WTC11 (cell line): ENCODE data around the gene PKNOX1. TPM values are rescaled to one million over a fixed set of nuclear protein-coding genes. Genes with fewer than 3 reads are reported as not detected.

ENCODE experiments used
- ATAC-seq: fragments of 200-7000 bp; cut with Tn5 transposase; 2 replicates; pipeline ENCODE4 v1.10.0; 2021; ENCODE audit warnings: mild to moderate bottlenecking, moderate library complexity
- Bru-seq: library from RNA; stranded (reverse); fragments of 400-500 nt; gene quantifications from one replicate; lab custom pipeline; 2021; lab: Mats Ljungman, UMichigan
- CTCF ChIA-PET: fragments of 300-600 bp; sonication (Branson Sonifier 250); formaldehyde crosslinking; loops from one replicate; lab custom pipeline; 2021; ENCODE audit warnings: antibody characterized with exemption; lab: Charles Lee
- POLR2A ChIA-PET: fragments of 350-600 bp; sonication (Branson Sonifier 250); formaldehyde crosslinking; loops from one replicate; lab custom pipeline; 2021; ENCODE audit warnings: antibody characterized with exemption; lab: Charles Lee
- DNase-seq: peaks from one replicate; pipeline ENCODE4 v3.0.0; 2021; ENCODE audit warnings: low spot score
- H3K27ac Mint-ChIP-seq: 2 replicates; pipeline ENCODE4 v1.8.0; 2021; ENCODE audit warnings: mixed read lengths
- H3K27me3 Mint-ChIP-seq: 2 replicates; pipeline ENCODE4 v1.8.0; 2021; ENCODE audit warnings: low read depth, mild to moderate bottlenecking, moderate library complexity, mixed read lengths
- H3K36me3 Mint-ChIP-seq: 2 replicates; pipeline ENCODE4 v1.8.0; 2021; ENCODE audit warnings: mixed read lengths
- H3K4me1 Mint-ChIP-seq: 2 replicates; pipeline ENCODE4 v1.8.0; 2022; ENCODE audit warnings: mixed read lengths
- H3K4me3 Mint-ChIP-seq: 2 replicates; pipeline ENCODE4 v1.8.0; 2021; ENCODE audit warnings: mild to moderate bottlenecking, moderate library complexity, mixed read lengths
- H3K9me3 Mint-ChIP-seq: 2 replicates; pipeline ENCODE4 v1.8.0; 2021; ENCODE audit warnings: mixed read lengths
- CDX4 ChIP-seq: fragments of 250-450 bp; sonication (Bioruptor Pico); IDR thresholded peaks from 2 replicates; pipeline ENCODE4 v1.9.0; 2021; ENCODE audit warnings: moderate library complexity, mild to moderate bottlenecking, inconsistent platforms, borderline replicate concordance
- ELF4 ChIP-seq: sonication (generic); formaldehyde crosslinking; IDR thresholded peaks from 2 replicates; pipeline ENCODE4 v1.8.1; 2022; ENCODE audit warnings: low read depth, mild to moderate bottlenecking, moderate library complexity, missing genetic modification reagents
- ERG ChIP-seq: fragments of 250-450 bp; sonication (Bioruptor Pico); IDR thresholded peaks from 2 replicates; pipeline ENCODE4 v1.8.0; 2021; ENCODE audit warnings: mild to moderate bottlenecking
- ESRRA ChIP-seq: sonication (generic); formaldehyde crosslinking; IDR thresholded peaks from 2 replicates; pipeline ENCODE4 v1.8.1; 2022; ENCODE audit warnings: mild to moderate bottlenecking, missing genetic modification reagents, borderline replicate concordance
- FOXJ3 ChIP-seq: sonication (generic); formaldehyde crosslinking; IDR thresholded peaks from 2 replicates; pipeline ENCODE4 v1.9.0; 2021; ENCODE audit warnings: missing genetic modification reagents, mild to moderate bottlenecking, borderline replicate concordance
- FOXP1 ChIP-seq: sonication (generic); formaldehyde crosslinking; IDR thresholded peaks from 2 replicates; pipeline ENCODE4 v1.8.0; 2022; ENCODE audit warnings: missing genetic modification reagents, mild to moderate bottlenecking, moderate library complexity, borderline replicate concordance
- NFATC4 ChIP-seq: fragments of 250-450 bp; sonication (Bioruptor Pico); IDR thresholded peaks from 2 replicates; pipeline ENCODE4 v1.9.0; 2021; ENCODE audit warnings: mild to moderate bottlenecking
- NFE2L1 ChIP-seq: sonication (generic); formaldehyde crosslinking; IDR thresholded peaks from 2 replicates; pipeline ENCODE4 v1.8.1; 2023; ENCODE audit warnings: missing genetic modification reagents
- PREB ChIP-seq: sonication (generic); formaldehyde crosslinking; IDR thresholded peaks from 2 replicates; pipeline ENCODE4 v1.8.1; 2022; ENCODE audit warnings: mild to moderate bottlenecking, missing genetic modification reagents, moderate library complexity, borderline replicate concordance
- SP1 ChIP-seq: sonication (generic); formaldehyde crosslinking; conservative IDR thresholded peaks from 2 replicates; pipeline ENCODE4 v1.8.1; 2022; ENCODE audit warnings: missing genetic modification reagents
- STAT6 ChIP-seq: sonication (generic); formaldehyde crosslinking; conservative IDR thresholded peaks from 2 replicates; pipeline ENCODE4 v1.8.1; 2023; ENCODE audit warnings: mild to moderate bottlenecking, low read depth, missing genetic modification reagents, moderate library complexity
- TEAD1 ChIP-seq: sonication (generic); formaldehyde crosslinking; IDR thresholded peaks from 2 replicates; pipeline ENCODE4 v1.8.0; 2022; ENCODE audit warnings: mild to moderate bottlenecking, missing genetic modification reagents
- ZBTB43 ChIP-seq: sonication (generic); formaldehyde crosslinking; IDR thresholded peaks from 2 replicates; pipeline ENCODE4 v1.8.1; 2023; ENCODE audit warnings: mild to moderate bottlenecking, missing genetic modification reagents
- ZNF219 ChIP-seq: sonication (generic); formaldehyde crosslinking; IDR thresholded peaks from 2 replicates; pipeline ENCODE4 v1.8.0; 2023; ENCODE audit warnings: missing genetic modification reagents, mild to moderate bottlenecking, borderline replicate concordance
- ZNF263 ChIP-seq: sonication (generic); formaldehyde crosslinking; IDR thresholded peaks from 2 replicates; pipeline ENCODE4 v1.8.1; 2022; ENCODE audit warnings: low read depth, mild to moderate bottlenecking, moderate library complexity, missing genetic modification reagents
- ZNF416 ChIP-seq: fragments of 250-450 bp; sonication (Bioruptor Pico); IDR thresholded peaks from 2 replicates; pipeline ENCODE4 v1.9.0; 2021; ENCODE audit warnings: mild to moderate bottlenecking, inconsistent platforms
- ZNF423 ChIP-seq: fragments of 250-450 bp; sonication (Bioruptor Pico); IDR thresholded peaks from 2 replicates; pipeline ENCODE4 v2.1.2; 2022; ENCODE audit warnings: mild to moderate bottlenecking, moderate library complexity
- ZNF425 ChIP-seq: fragments of 250-450 bp; sonication (Bioruptor Pico); conservative IDR thresholded peaks from 2 replicates; pipeline ENCODE4 v1.9.0; 2021; ENCODE audit warnings: mild to moderate bottlenecking
- ZNF512 ChIP-seq: sonication (generic); formaldehyde crosslinking; IDR thresholded peaks from 2 replicates; pipeline ENCODE4 v1.8.1; 2022; ENCODE audit warnings: missing genetic modification reagents, borderline replicate concordance
- long read RNA-seq, 3 experiments: library from RNA in 1 of 3; library from capped mRNA in 1 of 3; library from polyadenylated mRNA in 1 of 3; unstranded in 2 of 3; stranded (forward) in 1 of 3; transcript quantifications; one replicate each; pipeline ENCODE4 v2.0.0, GENCODE V29; 2021
- total RNA-seq: library from RNA; stranded (reverse); gene quantifications from 3 replicates; pipeline ENCODE4 v1.2.3, GENCODE V29; 2021

PKNOX1 gene
- total RNA-seq (21.2 to 25.2 TPM (median 23.0 TPM) in 3 replicates), Bru-seq, nascent RNA (percentile 86 among the genes with signal in this experiment)
- long read RNA-seq, experiment 1, full-length matches to known transcripts = 77 of 120 reads
- long read RNA-seq, experiment 1, partial matches to known transcripts = 11 of 120 reads
- long read RNA-seq, experiment 1, other reads (novel, unspliced or antisense) = 32 of 120 reads
- long read RNA-seq, experiment 2, full-length matches to known transcripts = 1 of 17 reads
- long read RNA-seq, experiment 2, partial matches to known transcripts = 14 of 17 reads
- long read RNA-seq, experiment 2, other reads (novel, unspliced or antisense) = 2 of 17 reads
- long read RNA-seq, experiment 3, full-length matches to known transcripts = 42 of 62 reads
- long read RNA-seq, experiment 3, partial matches to known transcripts = 11 of 62 reads
- long read RNA-seq, experiment 3, other reads (novel, unspliced or antisense) = 9 of 62 reads

- DNase-seq (peak; percentile 100), ATAC-seq (peak; percentile 90)
- H3K9me3 Mint-ChIP-seq = peaks cover 10% of the 10 kb centered on the region
- H3K27me3 Mint-ChIP-seq = no peaks in the 10 kb centered on the region
- peaks cover 28% of the 10 kb centered on the region for H3K36me3 Mint-ChIP-seq
- H3K4me1 Mint-ChIP-seq = peaks cover 60% of the 10 kb centered on the region
- H3K4me3 Mint-ChIP-seq = peak within 1 kb of the TSS; percentile 84
- H3K27ac Mint-ChIP-seq = peak within 1 kb of the TSS; percentile 84
- POLR2A ChIA-PET = interaction anchor here (0.6 to 1.6 kb wide), 8 partner anchors 11 to 510 kb away, joined by 3 to 9 read pairs (median 4); partner anchors contain the start of gene NDUFV3
- CTCF ChIA-PET = interaction anchor here (0.6 to 1.0 kb wide), 3 partner anchors 47 to 51 kb away, joined by 3 to 5 read pairs (median 4); partner anchors contain the start of gene ERVH48-1
- TF ChIP-seq SP1 = peak; percentile 67; the same call in 1 of the 2 replicates
- TF ChIP-seq CDX4 (CRISPR knock-in tag) = no peak
- no peak for TF ChIP-seq ERG (CRISPR knock-in tag)
- TF ChIP-seq FOXP1 = no peak
- no peak for TF ChIP-seq ZNF219 (CRISPR knock-in tag)
- TF ChIP-seq ELF4 (CRISPR knock-in tag) = no peak
- TF ChIP-seq FOXJ3 = no peak
- TF ChIP-seq ZNF416 = no peak
- no peak for TF ChIP-seq STAT6 (CRISPR knock-in tag)
- TF ChIP-seq ZNF512 = no peak
- TF ChIP-seq ZNF425 (CRISPR knock-in tag) = no peak
- no peak; the same call in 1 of the 2 replicates for TF ChIP-seq ZNF423 (CRISPR knock-in tag)
- no peak for TF ChIP-seq PREB (CRISPR knock-in tag)
- TF ChIP-seq ESRRA (CRISPR knock-in tag) = no peak
- no peak for TF ChIP-seq ZNF263 (CRISPR knock-in tag)
- no peak for TF ChIP-seq ZBTB43 (CRISPR knock-in tag)
- no peak for TF ChIP-seq NFATC4 (CRISPR knock-in tag)
- no peak for TF ChIP-seq TEAD1 (CRISPR knock-in tag)
- no peak for TF ChIP-seq NFE2L1 (CRISPR knock-in tag)
Observed at GRCh38 chr21:42973991-42974831, at the start of gene PKNOX1. PKNOX1 (plus strand) TSS chr21:42974562; CDS start chr21:43004382, 29,820 bp downstream.
